Measurements from ENCODE around the gene COL27A1.
A peak's percentile ranks its signal among the peaks of the same experiment; 100 is the strongest.
"Not testable (repeated sequence)": the region's sequence is repeated elsewhere in the genome, so short reads cannot be mapped to it uniquely, and the experiment has no call there.

The COL27A1 gene

GRCh38 chr9:114325684-114326254 is 170.4 kb downstream of the COL27A1 start:
- H3K4me1 ChIP-seq (ENCODE audit: control insufficient read depth in 2 of 2, insufficient read depth in 1 of 2, low read depth in 1 of 2, low read length in 2 of 2); H3K4me2 ChIP-seq (ENCODE audit: insufficient read depth, low read length, poor library complexity, severe bottlenecking); H2AK5ac ChIP-seq (ENCODE audit: low read depth, low read length): not testable (repeated sequence)

DNA sequence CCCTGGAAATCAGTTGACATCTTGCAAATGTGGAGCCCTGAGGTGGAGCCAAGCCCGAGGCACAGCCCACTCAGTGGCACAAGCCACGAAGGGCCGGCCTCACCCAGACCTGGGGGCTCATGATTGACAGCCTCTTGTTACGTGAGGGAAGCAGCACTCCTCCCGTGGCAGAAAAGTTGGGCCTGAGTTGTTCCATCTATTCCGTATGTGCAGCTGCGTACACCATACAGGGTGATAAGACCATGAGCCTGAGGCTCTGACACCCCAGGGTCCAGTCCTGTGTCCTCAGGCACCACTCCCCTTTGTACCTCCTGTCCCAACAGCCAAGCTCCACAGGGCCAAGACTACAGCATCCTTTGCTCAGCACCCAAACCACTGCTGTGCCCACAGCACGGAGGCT is 172.4 kb downstream of the COL27A1 start:
- H4K91ac ChIP-seq (ENCODE audit: low read depth, low read length, poor library complexity): peak overlapping the region; percentile 53
- no peak overlapping the region for H3K27ac ChIP-seq (replicated peaks; ENCODE audit: low read length)
- H3K23ac ChIP-seq (ENCODE audit: low read depth, low read length, poor library complexity): no peak overlapping the region
- no peaks in the 10 kb centered on the region for H3K9me3 ChIP-seq (replicated peaks in 1 of 2; ENCODE audit: control insufficient read depth in 2 of 2, insufficient read depth in 1 of 2, low read depth in 1 of 2, low read length in 2 of 2)
- peak overlapping the region; percentile 63 for H3K14ac ChIP-seq (ENCODE audit: low read length)
- no peak overlapping the region for H3K4me2 ChIP-seq (ENCODE audit: insufficient read depth, low read length, poor library complexity, severe bottlenecking)
- H4K8ac ChIP-seq (ENCODE audit: low read depth, low read length): peak overlapping the region; percentile 65
- DNase-seq (ENCODE audit: low spot score): no peak
- peak overlapping the region; percentile 85 for H3K18ac ChIP-seq (ENCODE audit: low read length)
- no peaks in the 10 kb centered on the region for H3K4me1 ChIP-seq (ENCODE audit: control insufficient read depth in 2 of 2, insufficient read depth in 1 of 2, low read depth in 1 of 2, low read length in 2 of 2)
- peak overlapping the region; percentile 75 for H2BK15ac ChIP-seq (ENCODE audit: low read length)
- peak overlapping the region; percentile 90 for H2AK5ac ChIP-seq (ENCODE audit: low read depth, low read length)
- no peak overlapping the region for H2AFZ ChIP-seq (ENCODE audit: low read length)
- H2BK12ac ChIP-seq (ENCODE audit: low read length): no peak overlapping the region
- H3K36me3 ChIP-seq (replicated peaks in 1 of 2; ENCODE audit: control insufficient read depth in 2 of 2, insufficient read depth in 2 of 2, low read length in 2 of 2): no peaks in the 10 kb centered on the region
- peak overlapping the region; percentile 5 for H2BK5ac ChIP-seq (ENCODE audit: low read length)
- H3K79me1 ChIP-seq (ENCODE audit: low read depth, low read length): peaks cover 1% of the 10 kb centered on the region
- no peak overlapping the region for H3K9ac ChIP-seq (ENCODE audit: low read depth, low read length, poor library complexity)
- H3K27me3 ChIP-seq (ENCODE audit: control insufficient read depth in 3 of 3, insufficient read depth in 3 of 3, low read depth in 1 of 3, low read length in 3 of 3): peaks cover 0 to 28% (median 2%) of the 10 kb centered on the region in 3 experiments
- no CpG with 5 or more reads among the region's 8 CpGs for WGBS, 2 donors (ENCODE audit: extremely low coverage in 2 of 2, insufficient read length in 2 of 2, insufficient replicate concordance in 1 of 2)
- H2BK120ac ChIP-seq (ENCODE audit: low read depth, low read length): no peak overlapping the region
- no peak overlapping the region for H3K4me3 ChIP-seq (ENCODE audit: low read length in 2 of 2)
- H3K4ac ChIP-seq (ENCODE audit: low read length): no peak overlapping the region

More at GRCh38 chr9:114325684-114326254, 170.4 kb downstream of the COL27A1 start:
- H2BK12ac ChIP-seq (ENCODE audit: low read length); H4K8ac ChIP-seq (ENCODE audit: low read depth, low read length); H2BK15ac ChIP-seq (ENCODE audit: low read length); H4K91ac ChIP-seq (ENCODE audit: low read depth, low read length, poor library complexity); DNase-seq (ENCODE audit: low spot score); H3K36me3 ChIP-seq (replicated peaks in 1 of 2; ENCODE audit: control insufficient read depth in 2 of 2, insufficient read depth in 2 of 2, low read length in 2 of 2); H2AFZ ChIP-seq (ENCODE audit: low read length); H2BK120ac ChIP-seq (ENCODE audit: low read depth, low read length); H2BK5ac ChIP-seq (ENCODE audit: low read length); H3K9ac ChIP-seq (ENCODE audit: low read depth, low read length, poor library complexity); H3K9me3 ChIP-seq (replicated peaks in 1 of 2; ENCODE audit: control insufficient read depth in 2 of 2, insufficient read depth in 1 of 2, low read depth in 1 of 2, low read length in 2 of 2); H3K79me1 ChIP-seq (ENCODE audit: low read depth, low read length); H3K23ac ChIP-seq (ENCODE audit: low read depth, low read length, poor library complexity); H3K27ac ChIP-seq (replicated peaks; ENCODE audit: low read length); H3K18ac ChIP-seq (ENCODE audit: low read length); H3K14ac ChIP-seq (ENCODE audit: low read length); H3K4me3 ChIP-seq (ENCODE audit: low read length in 2 of 2); H3K4ac ChIP-seq (ENCODE audit: low read length): not testable (repeated sequence)
- H3K27me3 ChIP-seq (ENCODE audit: control insufficient read depth in 3 of 3, insufficient read depth in 3 of 3, low read depth in 1 of 3, low read length in 3 of 3): peaks cover 0 to 28% (median 2%) of the 10 kb centered on the region in 3 experiments
- no CpG with 5 or more reads among the region's 3 CpGs for WGBS, 2 donors (ENCODE audit: extremely low coverage in 2 of 2, insufficient read length in 2 of 2, insufficient replicate concordance in 1 of 2)

DNA sequence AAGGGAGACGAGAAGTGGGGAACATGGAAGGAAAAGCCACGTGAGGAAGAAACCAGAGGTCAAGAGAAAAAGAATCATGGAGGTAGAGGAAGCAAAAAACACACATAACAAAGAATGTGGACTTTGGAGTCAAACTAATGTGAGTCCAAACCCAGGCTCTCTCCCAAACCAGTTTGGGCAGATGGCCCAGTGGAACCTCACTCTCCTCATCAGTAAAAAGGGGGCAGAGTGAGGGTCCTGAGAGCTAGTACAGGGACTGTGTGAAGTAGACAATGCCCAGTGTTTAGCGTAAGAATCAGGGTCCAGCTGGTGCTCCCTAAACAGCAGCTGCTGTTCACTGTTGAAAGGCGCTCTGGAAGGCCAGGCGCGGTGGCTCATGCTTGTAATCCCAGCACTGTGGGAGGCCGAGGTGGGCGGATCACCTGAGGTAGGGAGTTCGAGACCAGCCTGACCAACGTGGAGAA is 173.1 kb downstream of the COL27A1 start:
- H3K9me3 ChIP-seq (replicated peaks in 1 of 2; ENCODE audit: control insufficient read depth in 2 of 2, insufficient read depth in 1 of 2, low read depth in 1 of 2, low read length in 2 of 2); H3K79me1 ChIP-seq (ENCODE audit: low read depth, low read length); H3K18ac ChIP-seq (ENCODE audit: low read length); H3K9ac ChIP-seq (ENCODE audit: low read depth, low read length, poor library complexity); H2AFZ ChIP-seq (ENCODE audit: low read length); DNase-seq (ENCODE audit: low spot score); H3K4me3 ChIP-seq (ENCODE audit: low read length in 2 of 2); H4K91ac ChIP-seq (ENCODE audit: low read depth, low read length, poor library complexity); H3K23ac ChIP-seq (ENCODE audit: low read depth, low read length, poor library complexity); H2AK5ac ChIP-seq (ENCODE audit: low read depth, low read length); H4K8ac ChIP-seq (ENCODE audit: low read depth, low read length); H2BK15ac ChIP-seq (ENCODE audit: low read length); H2BK12ac ChIP-seq (ENCODE audit: low read length); H3K4ac ChIP-seq (ENCODE audit: low read length); H2BK120ac ChIP-seq (ENCODE audit: low read depth, low read length); H3K36me3 ChIP-seq (replicated peaks in 1 of 2; ENCODE audit: control insufficient read depth in 2 of 2, insufficient read depth in 2 of 2, low read length in 2 of 2); H2BK5ac ChIP-seq (ENCODE audit: low read length); H3K4me1 ChIP-seq (ENCODE audit: control insufficient read depth in 2 of 2, insufficient read depth in 1 of 2, low read depth in 1 of 2, low read length in 2 of 2); H3K14ac ChIP-seq (ENCODE audit: low read length); H3K27ac ChIP-seq (replicated peaks; ENCODE audit: low read length); H3K4me2 ChIP-seq (ENCODE audit: insufficient read depth, low read length, poor library complexity, severe bottlenecking): not testable (repeated sequence)
- H3K27me3 ChIP-seq (ENCODE audit: control insufficient read depth in 3 of 3, insufficient read depth in 3 of 3, low read depth in 1 of 3, low read length in 3 of 3): peaks cover 0 to 28% (median 2%) of the 10 kb centered on the region in 3 experiments
- no CpG with 5 or more reads among the region's 10 CpGs for WGBS, 2 donors (ENCODE audit: extremely low coverage in 2 of 2, insufficient read length in 2 of 2, insufficient replicate concordance in 1 of 2)

- not testable (repeated sequence) for H3K23ac ChIP-seq (ENCODE audit: low read depth, low read length, poor library complexity)
These were observed 173.7 kb downstream of the COL27A1 start for GRCh38 chr9:114328937-114329624.

More at GRCh38 chr9:114328937-114329624, 173.7 kb downstream of the COL27A1 start:
- H2BK15ac ChIP-seq (ENCODE audit: low read length); H3K4ac ChIP-seq (ENCODE audit: low read length); H2BK5ac ChIP-seq (ENCODE audit: low read length); H2AFZ ChIP-seq (ENCODE audit: low read length); H3K4me2 ChIP-seq (ENCODE audit: insufficient read depth, low read length, poor library complexity, severe bottlenecking); H3K9ac ChIP-seq (ENCODE audit: low read depth, low read length, poor library complexity); H3K18ac ChIP-seq (ENCODE audit: low read length); H2AK5ac ChIP-seq (ENCODE audit: low read depth, low read length); H2BK12ac ChIP-seq (ENCODE audit: low read length); H3K14ac ChIP-seq (ENCODE audit: low read length); H3K4me3 ChIP-seq (ENCODE audit: low read length in 2 of 2); DNase-seq (ENCODE audit: low spot score); H2BK120ac ChIP-seq (ENCODE audit: low read depth, low read length); H3K4me1 ChIP-seq (ENCODE audit: control insufficient read depth in 2 of 2, insufficient read depth in 1 of 2, low read depth in 1 of 2, low read length in 2 of 2); H3K79me1 ChIP-seq (ENCODE audit: low read depth, low read length); H4K91ac ChIP-seq (ENCODE audit: low read depth, low read length, poor library complexity); H3K36me3 ChIP-seq (replicated peaks in 1 of 2; ENCODE audit: control insufficient read depth in 2 of 2, insufficient read depth in 2 of 2, low read length in 2 of 2); H3K9me3 ChIP-seq (replicated peaks in 1 of 2; ENCODE audit: control insufficient read depth in 2 of 2, insufficient read depth in 1 of 2, low read depth in 1 of 2, low read length in 2 of 2); H4K8ac ChIP-seq (ENCODE audit: low read depth, low read length); H3K27ac ChIP-seq (replicated peaks; ENCODE audit: low read length): not testable (repeated sequence)
- peaks cover 0 to 22% (median 2%) of the 10 kb centered on the region in 3 experiments for H3K27me3 ChIP-seq (ENCODE audit: control insufficient read depth in 3 of 3, insufficient read depth in 3 of 3, low read depth in 1 of 3, low read length in 3 of 3)
- no CpG with 5 or more reads among the region's 12 CpGs for WGBS, 2 donors (ENCODE audit: extremely low coverage in 2 of 2, insufficient read length in 2 of 2, insufficient replicate concordance in 1 of 2)

All from neuronal stem cell (in vitro differentiated cells).